Tibial nerve (tissue), 3 donors: ENCODE data around the gene PPM1F.

Experiments
- POLR2A ChIP-seq, 2 donors: fragments of 450-650 bp; IDR thresholded peaks; one replicate each; pipeline ENCODE4 v1.6.1; 2017; ENCODE audit warnings: antibody characterized with exemption in 2 of 2, mild to moderate bottlenecking in 2 of 2, moderate library complexity in 2 of 2
- TF ChIP-seq, protein P1 (sequence below), 5 experiments: fragments of 200-600 bp in 3 of 5; fragments of 450-650 bp in 2 of 5; sonication (generic) in 3 of 5; IDR thresholded peaks; one replicate each; pipeline ENCODE4 v1.5.1; 2016 to 2019; ENCODE audit warnings: antibody characterized with exemption in 5 of 5, mild to moderate bottlenecking in 3 of 5, moderate library complexity in 2 of 5

DNA sequence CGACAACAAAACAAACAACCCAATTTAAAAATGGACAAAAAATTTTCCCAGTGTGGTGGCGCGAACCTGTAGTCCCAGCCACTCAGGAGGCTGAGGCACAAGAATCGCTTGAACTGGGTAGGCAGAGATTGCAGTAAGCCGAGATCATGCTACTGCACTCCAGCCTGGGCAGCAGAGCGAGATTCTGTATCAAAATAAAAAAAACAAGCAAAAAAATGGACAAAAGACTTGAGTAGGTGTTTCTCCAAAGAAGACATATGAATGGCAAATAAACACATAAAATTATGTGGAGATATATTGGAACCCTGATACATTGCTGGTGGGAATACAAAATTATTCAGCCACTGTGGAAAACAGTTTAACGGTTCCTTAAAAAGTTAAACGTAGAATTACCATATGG is 57.8 kb downstream of the PPM1F start:
- TF ChIP-seq, protein P1, sequence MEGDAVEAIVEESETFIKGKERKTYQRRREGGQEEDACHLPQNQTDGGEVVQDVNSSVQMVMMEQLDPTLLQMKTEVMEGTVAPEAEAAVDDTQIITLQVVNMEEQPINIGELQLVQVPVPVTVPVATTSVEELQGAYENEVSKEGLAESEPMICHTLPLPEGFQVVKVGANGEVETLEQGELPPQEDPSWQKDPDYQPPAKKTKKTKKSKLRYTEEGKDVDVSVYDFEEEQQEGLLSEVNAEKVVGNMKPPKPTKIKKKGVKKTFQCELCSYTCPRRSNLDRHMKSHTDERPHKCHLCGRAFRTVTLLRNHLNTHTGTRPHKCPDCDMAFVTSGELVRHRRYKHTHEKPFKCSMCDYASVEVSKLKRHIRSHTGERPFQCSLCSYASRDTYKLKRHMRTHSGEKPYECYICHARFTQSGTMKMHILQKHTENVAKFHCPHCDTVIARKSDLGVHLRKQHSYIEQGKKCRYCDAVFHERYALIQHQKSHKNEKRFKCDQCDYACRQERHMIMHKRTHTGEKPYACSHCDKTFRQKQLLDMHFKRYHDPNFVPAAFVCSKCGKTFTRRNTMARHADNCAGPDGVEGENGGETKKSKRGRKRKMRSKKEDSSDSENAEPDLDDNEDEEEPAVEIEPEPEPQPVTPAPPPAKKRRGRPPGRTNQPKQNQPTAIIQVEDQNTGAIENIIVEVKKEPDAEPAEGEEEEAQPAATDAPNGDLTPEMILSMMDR (IDR thresholded peaks at IDR 0.05): no peak
- TF ChIP-seq POLR2A (IDR thresholded peaks at IDR 0.05): no peak
